Osteoblast (primary cell): Measurements from ENCODE around the gene DDX1. TPM values are rescaled to one million over a fixed set of nuclear protein-coding genes. Genes with fewer than 3 reads are reported as not detected.
A peak's percentile ranks its signal among the peaks of the same experiment; 100 is the strongest.

Experiments
- DNase-seq: peaks from one replicate; pipeline ENCODE4 v3.0.0; 2011; ENCODE audit warnings: low spot score, mixed read lengths; ENCODE audit not compliant: insufficient read length; ENCODE audit errors: missing footprints
- H2AFZ ChIP-seq: 2 replicates; pipeline ENCODE4 v1.6.0; 2011; ENCODE audit warnings: mild to moderate bottlenecking, low read length
- H3K27ac ChIP-seq: 2 replicates; pipeline ENCODE4 v1.5.1; 2011; ENCODE audit warnings: mild to moderate bottlenecking, low read depth, low read length, moderate library complexity
- H3K27me3 ChIP-seq: 2 replicates; pipeline ENCODE4 v1.6.0; 2012; ENCODE audit warnings: mild to moderate bottlenecking, control low read depth, inconsistent platforms, low read length, moderate library complexity; ENCODE audit not compliant: insufficient read depth
- H3K36me3 ChIP-seq: 2 replicates; pipeline ENCODE4 v1.5.1; 2011; ENCODE audit warnings: mild to moderate bottlenecking, low read length, control low read depth, moderate library complexity; ENCODE audit not compliant: insufficient read depth
- H3K4me1 ChIP-seq: 2 replicates; pipeline ENCODE4 v1.5.1; 2011; ENCODE audit warnings: mild to moderate bottlenecking, low read length, control low read depth, moderate library complexity; ENCODE audit not compliant: insufficient read depth
- H3K4me2 ChIP-seq: 2 replicates; pipeline ENCODE4 v1.6.0; 2011; ENCODE audit warnings: mild to moderate bottlenecking, low read length; ENCODE audit not compliant: insufficient read depth
- H3K4me3 ChIP-seq: fragments of 200-600 bp; sonication (generic); 3 replicates; pipeline ENCODE4 v1.5.1; 2012; ENCODE audit warnings: mild to moderate bottlenecking, low read length, inconsistent platforms; ENCODE audit not compliant: insufficient read depth
- H3K79me2 ChIP-seq: 2 replicates; pipeline ENCODE4 v1.6.0; 2012; ENCODE audit warnings: mild to moderate bottlenecking, low read length, control low read depth, inconsistent platforms; ENCODE audit not compliant: insufficient read depth
- H3K9me3 ChIP-seq: 2 replicates; pipeline ENCODE4 v1.5.1; 2011; ENCODE audit warnings: low read depth, low read length, control low read depth
- H4K20me1 ChIP-seq: 2 replicates; pipeline ENCODE4 v1.6.0; 2012; ENCODE audit warnings: mild to moderate bottlenecking, low read length, control low read depth; ENCODE audit not compliant: insufficient read depth
- CTCF ChIP-seq: IDR thresholded peaks from 2 replicates; pipeline ENCODE4 v1.5.1; 2011; ENCODE audit warnings: mild to moderate bottlenecking, low read depth, low read length, moderate library complexity; ENCODE audit errors: extremely low read depth
- total RNA-seq: library from RNA; depleted of rRNA; stranded (reverse); fragments of >200 nt; gene quantifications from 2 replicates; pipeline ENCODE4 v1.2.3, GENCODE V29; 2012

The DDX1 gene
- total RNA-seq, 1 donor: 76.0 TPM

DNA sequence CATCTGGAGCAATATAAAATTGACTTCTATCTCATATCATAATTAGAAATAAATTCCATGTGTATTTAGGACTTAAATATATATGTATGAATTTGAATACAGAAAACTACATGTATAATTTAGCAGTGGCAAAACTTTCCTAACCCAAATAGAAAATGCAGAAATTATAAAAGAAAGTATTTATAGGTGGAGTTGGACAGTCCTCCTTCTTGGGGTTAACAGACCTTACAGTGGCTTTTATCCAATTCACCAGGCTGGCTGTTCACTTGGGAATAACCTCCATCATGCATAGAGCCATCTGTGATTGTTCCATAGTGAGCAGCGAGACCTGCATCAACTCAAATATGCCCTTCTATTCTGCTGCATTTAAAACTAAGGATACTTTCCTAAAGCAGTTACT is 8.3 kb downstream of the DDX1 start:
- H4K20me1 ChIP-seq: peaks cover 12% of the 10 kb centered on the region
- peaks cover 95% of the 10 kb centered on the region for H3K36me3 ChIP-seq
- H3K4me3 ChIP-seq: no peak overlapping the region
- DNase-seq: no peak
- no peaks in the 10 kb centered on the region for H3K4me1 ChIP-seq
- no peak for TF ChIP-seq CTCF
- peaks cover 13% of the 10 kb centered on the region for H3K79me2 ChIP-seq
- H3K27me3 ChIP-seq: no peaks in the 10 kb centered on the region
- H3K27ac ChIP-seq: peak overlapping the region; percentile 26
- H3K4me2 ChIP-seq: no peak overlapping the region
- H3K9me3 ChIP-seq: no peaks in the 10 kb centered on the region
- H2AFZ ChIP-seq: no peak overlapping the region

- no peak for TF ChIP-seq CTCF
- Histone ChIP-seq H3K36me3 (peaks cover 93% of the 10 kb centered on the region), H3K4me2 (no peak overlapping the region), H3K4me3 (no peak overlapping the region), H3K27ac (no peak overlapping the region), H3K9me3 (no peaks in the 10 kb centered on the region), H2AFZ (no peak overlapping the region), H3K4me1 (no peaks in the 10 kb centered on the region), H3K27me3 (no peaks in the 10 kb centered on the region), H4K20me1 (peaks cover 7% of the 10 kb centered on the region), H3K79me2 (peaks cover 3% of the 10 kb centered on the region)
- DNase-seq: no peak
Observed at GRCh38 chr2:15601681-15602080, 10.0 kb downstream of the DDX1 start.

DNA sequence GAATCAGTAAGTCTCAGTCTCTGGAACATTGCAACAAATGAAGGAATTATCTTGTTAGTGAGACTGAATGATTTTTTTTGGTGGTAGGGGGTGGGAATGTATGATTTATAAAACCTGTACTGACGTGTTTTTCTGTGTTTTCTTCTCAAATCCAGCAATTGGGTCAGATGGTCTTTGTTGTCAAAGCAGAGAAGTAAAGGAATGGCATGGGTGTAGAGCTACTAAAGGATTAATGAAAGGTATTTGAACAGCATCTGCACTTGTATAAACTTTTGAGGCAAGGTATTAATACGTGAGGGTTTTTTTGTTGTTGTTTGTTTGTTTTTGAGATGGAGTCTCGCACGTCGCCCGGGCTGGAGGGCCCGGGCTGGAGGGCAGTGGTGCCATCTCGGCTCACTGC is 10.7 kb downstream of the DDX1 start:
- Histone ChIP-seq H3K4me3 (no peak overlapping the region), H3K4me2 (no peak overlapping the region), H3K4me1 (no peaks in the 10 kb centered on the region), H2AFZ (no peak overlapping the region), H4K20me1 (peaks cover 7% of the 10 kb centered on the region), H3K36me3 (peaks cover 93% of the 10 kb centered on the region), H3K27me3 (no peaks in the 10 kb centered on the region), H3K79me2 (peaks cover 3% of the 10 kb centered on the region), H3K9me3 (no peaks in the 10 kb centered on the region), H3K27ac (no peak overlapping the region)
- DNase-seq: no peak
- no peak for TF ChIP-seq CTCF

- Histone ChIP-seq H3K27me3 (no peaks in the 10 kb centered on the region), H2AFZ (no peak overlapping the region), H4K20me1 (peaks cover 7% of the 10 kb centered on the region), H3K27ac (no peak overlapping the region), H3K4me3 (no peak overlapping the region), H3K4me2 (no peak overlapping the region), H3K36me3 (peaks cover 93% of the 10 kb centered on the region), H3K9me3 (no peaks in the 10 kb centered on the region), H3K79me2 (peaks cover 3% of the 10 kb centered on the region), H3K4me1 (no peaks in the 10 kb centered on the region)
- TF ChIP-seq CTCF: no peak
- DNase-seq: no peak
Observed at GRCh38 chr2:15603044-15603765, 11.5 kb downstream of the DDX1 start.
